Right atrium auricular region (tissue), 2 donors: Measurements from ENCODE around the gene IFITM10. TPM values are rescaled to one million over a fixed set of nuclear protein-coding genes. Genes with fewer than 3 reads are reported as not detected.

Source experiments
- DNase-seq: peaks from one replicate; pipeline ENCODE4 v3.0.0-alpha.2; 2019; ENCODE audit warnings: low spot score
- H3K27ac ChIP-seq, 2 donors: fragments of 200-600 bp; sonication (generic); 1 replicate in 1 of 2; 2 replicates in 1 of 2; pipeline ENCODE4 v1.5.1; 2016 to 2019
- H3K27me3 ChIP-seq, 2 donors: fragments of 200-600 bp; sonication (generic); one replicate each; pipeline versions ENCODE4 v1.5.1 to v1.6.0; 2017 to 2019
- H3K36me3 ChIP-seq: fragments of 200-600 bp; sonication (generic); one replicate; pipeline ENCODE4 v1.5.1; 2016
- H3K4me1 ChIP-seq, 2 donors: fragments of 200-600 bp; sonication (generic); one replicate each; pipeline versions ENCODE4 v1.5.1 to v1.6.0; 2017 to 2019
- H3K4me3 ChIP-seq, 2 donors: fragments of 200-600 bp; sonication (generic); 1 replicate in 1 of 2; 2 replicates in 1 of 2; pipeline ENCODE4 v1.5.1; 2017 to 2019; ENCODE audit warnings: mild to moderate bottlenecking in 1 of 2, moderate library complexity in 1 of 2
- H3K9me3 ChIP-seq, 2 donors: fragments of 200-600 bp; sonication (generic); one replicate each; pipeline ENCODE4 v1.5.1; 2019
- CTCF ChIP-seq, 2 donors: fragments of 200-600 bp; sonication (generic); IDR thresholded peaks; one replicate each; pipeline ENCODE4 v1.5.1; 2019; ENCODE audit warnings: antibody characterized with exemption in 2 of 2
- total RNA-seq, 2 donors: library from RNA; depleted of rRNA; stranded (reverse); fragments of >200 nt; gene quantifications; one replicate each; pipeline ENCODE4 v1.1.0, GENCODE V29; 2016

IFITM10 gene
- total RNA-seq, 2 donors from 2014 or later = 0.37 to 0.47 TPM

DNA sequence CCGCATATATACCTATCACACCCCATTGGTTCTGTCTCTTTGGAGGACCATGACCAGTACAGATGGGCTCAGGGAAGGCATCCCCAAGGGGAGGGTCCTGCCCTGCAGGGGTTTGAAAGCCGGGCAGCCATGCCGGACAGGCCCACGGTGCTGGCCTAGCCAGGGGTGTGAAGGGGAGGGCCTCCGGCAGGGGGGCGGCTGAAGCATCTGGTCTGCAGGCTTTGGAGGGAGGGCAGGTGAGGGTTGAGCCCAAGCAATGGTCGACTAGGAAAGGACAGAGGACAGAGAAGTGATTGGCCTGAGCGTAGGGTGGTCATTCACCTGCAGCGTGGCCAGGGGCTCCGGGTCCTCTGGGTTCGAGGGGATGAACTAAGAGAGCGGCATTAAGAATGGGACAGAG lies 24.5 kb upstream of the IFITM10 start:
- TF ChIP-seq CTCF (IDR thresholded peaks at IDR 0.05) = no peak
- no peak for DNase-seq
- H3K36me3 ChIP-seq = no peaks in the 10 kb centered on the region
- no peak overlapping the region for H3K27ac ChIP-seq
- no peak overlapping the region for H3K4me3 ChIP-seq
- no peaks in the 10 kb centered on the region for H3K9me3 ChIP-seq
- H3K27me3 ChIP-seq = no peaks in the 10 kb centered on the region
- peaks cover 0 to 17% of the 10 kb centered on the region in 2 donors for H3K4me1 ChIP-seq

- no peaks in the 10 kb centered on the region for H3K9me3 ChIP-seq
- no peak overlapping the region for H3K4me3 ChIP-seq
- no peaks in the 10 kb centered on the region for H3K36me3 ChIP-seq
- H3K27ac ChIP-seq = no peak overlapping the region
- no peaks in the 10 kb centered on the region for H3K27me3 ChIP-seq
- peaks cover 0 to 17% of the 10 kb centered on the region in 2 donors for H3K4me1 ChIP-seq
- no peak for DNase-seq
- no peak for TF ChIP-seq CTCF (IDR thresholded peaks at IDR 0.05)
Measured at GRCh38 chr11:1773994-1774550, 23.7 kb upstream of the IFITM10 start.

- Histone ChIP-seq H3K27me3 (no peaks in the 10 kb centered on the region), H3K4me3 (no peak overlapping the region), H3K9me3 (no peaks in the 10 kb centered on the region), H3K4me1 (peaks cover 0 to 17% of the 10 kb centered on the region in 2 donors), H3K36me3 (no peaks in the 10 kb centered on the region), H3K27ac (no peak overlapping the region)
- no peak for TF ChIP-seq CTCF (IDR thresholded peaks at IDR 0.05)
- DNase-seq = no peak
Measured at GRCh38 chr11:1773131-1773993, 23.0 kb upstream of the IFITM10 start.

DNA sequence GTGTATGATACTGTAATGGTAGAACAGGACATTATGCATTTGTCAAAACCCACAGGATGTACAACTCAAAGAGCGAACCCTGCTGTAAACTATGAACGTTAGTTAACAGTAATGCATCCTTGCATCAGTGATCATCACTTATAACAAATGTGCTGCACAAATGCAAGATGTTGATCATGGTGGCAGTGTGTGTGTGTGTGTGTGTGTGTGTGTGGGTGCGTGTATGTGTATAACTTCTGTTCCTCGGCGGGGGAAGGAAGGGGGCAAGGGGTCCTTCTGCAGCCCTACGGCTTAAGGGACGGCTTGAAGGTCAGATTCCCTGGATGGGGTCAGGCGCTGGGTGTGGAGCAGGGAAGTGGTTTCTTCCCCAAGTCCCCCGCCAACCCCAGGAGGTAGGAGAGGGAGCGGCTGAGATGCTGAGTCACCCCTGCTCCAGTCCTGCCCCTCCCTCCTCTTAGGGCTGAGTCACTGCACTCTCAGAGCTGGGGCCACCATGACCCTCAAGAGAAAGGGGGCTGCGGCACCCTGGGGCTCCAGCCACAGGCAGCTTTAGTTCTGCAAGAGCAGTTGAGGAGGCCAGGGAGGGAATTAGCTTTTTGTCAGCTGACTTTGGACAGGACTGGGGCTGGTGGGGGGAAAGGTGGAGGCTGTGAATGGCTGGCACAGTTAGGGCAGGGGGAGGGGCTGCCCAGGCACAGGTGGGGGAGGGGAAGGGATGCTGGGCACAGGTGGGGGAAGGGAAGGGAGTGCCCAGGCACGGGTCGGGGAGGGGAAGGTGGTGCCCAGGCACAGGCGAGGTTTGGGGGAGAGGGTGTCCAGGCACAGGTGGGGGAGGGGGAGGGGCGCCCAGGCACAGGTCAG lies 22.1 kb upstream of the IFITM10 start:
- Histone ChIP-seq H3K9me3 (no peaks in the 10 kb centered on the region), H3K4me1 (peaks cover 0 to 17% of the 10 kb centered on the region in 2 donors), H3K27me3 (no peaks in the 10 kb centered on the region), H3K36me3 (no peaks in the 10 kb centered on the region), H3K4me3 (no peak overlapping the region), H3K27ac (no peak overlapping the region)
- no peak for DNase-seq
- no peak for TF ChIP-seq CTCF (IDR thresholded peaks at IDR 0.05)

DNA sequence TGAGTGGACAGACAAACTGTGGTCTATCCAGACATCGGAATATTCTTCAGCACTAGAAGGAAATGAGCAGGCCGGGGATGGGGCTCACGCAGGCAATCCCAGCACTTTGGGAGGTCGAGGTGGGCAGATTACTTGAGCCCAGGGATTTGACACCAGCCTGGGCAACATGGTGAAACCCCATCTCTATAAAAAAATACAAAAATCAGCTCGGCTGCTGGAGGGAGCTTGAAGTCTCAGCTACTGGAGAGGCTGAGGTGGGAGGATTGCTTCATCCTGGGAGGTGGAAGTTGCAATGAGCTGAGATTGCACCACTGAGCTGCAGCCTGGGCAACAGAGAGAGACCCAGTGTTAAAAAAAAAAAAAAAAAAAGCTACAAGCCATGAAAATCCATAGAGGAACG lies 21.3 kb upstream of the IFITM10 start:
- peaks cover 0 to 17% of the 10 kb centered on the region in 2 donors for H3K4me1 ChIP-seq

More for the DNA sequence above, 21.3 kb upstream of the IFITM10 start:
- Histone ChIP-seq H3K4me3 (no peak overlapping the region), H3K36me3 (no peaks in the 10 kb centered on the region), H3K27ac (no peak overlapping the region), H3K9me3 (no peaks in the 10 kb centered on the region), H3K27me3 (no peaks in the 10 kb centered on the region)
- DNase-seq = no peak
- TF ChIP-seq CTCF (IDR thresholded peaks at IDR 0.05) = no peak
